ENCODE results near the gene TNFRSF11A. TPM values are rescaled to one million over a fixed set of nuclear protein-coding genes. Genes with fewer than 3 reads are reported as not detected.
A peak's percentile ranks its signal among the peaks of the same experiment; 100 is the strongest.

Gene TNFRSF11A
- total RNA-seq, 1 experiment from 2014 or later = 0.16 TPM

DNA sequence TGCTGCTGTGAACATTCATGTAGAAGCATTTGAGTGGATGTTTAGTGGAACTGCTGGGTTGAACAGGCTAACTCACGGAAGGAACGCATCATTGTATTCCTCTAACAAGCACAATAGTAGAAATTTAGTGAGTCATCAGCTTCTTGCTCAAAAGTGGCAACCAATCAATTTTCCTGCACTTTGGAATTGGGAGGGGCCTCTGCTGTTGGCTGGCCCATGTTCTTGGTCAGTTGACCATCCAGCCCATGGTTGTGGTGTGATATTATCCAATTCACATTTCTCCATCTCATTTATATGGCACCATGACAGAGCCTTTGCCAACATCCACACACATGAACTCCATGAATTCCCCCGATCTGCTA is 95.0 kb downstream of the TNFRSF11A start:
- Mint-ChIP-seq H3K4me1 (ENCODE audit: low read depth, unreplicated experiment) (peaks cover 17% of the 10 kb centered on the region), H3K36me3 (ENCODE audit: insufficient read depth, unreplicated experiment) (no peaks in the 10 kb centered on the region), H3K9me3 (ENCODE audit: unreplicated experiment) (no peaks in the 10 kb centered on the region), H3K4me3 (ENCODE audit: unreplicated experiment) (no peak overlapping the region), H3K27me3 (ENCODE audit: insufficient read depth, unreplicated experiment) (no peaks in the 10 kb centered on the region), H3K27ac (ENCODE audit: unreplicated experiment) (no peak overlapping the region)
- ChIA-PET POLR2A (no interaction called here), CTCF (no interaction called here)
- Histone ChIP-seq H3K27me3 (replicated peaks; ENCODE audit: control insufficient read depth, insufficient read depth, low read length) (no peaks in the 10 kb centered on the region), H3K9me3 (no peaks in the 10 kb centered on the region), H3K36me3 (ENCODE audit: control insufficient read depth, insufficient read depth, low read length) (no peaks in the 10 kb centered on the region), H3K4me3 (ENCODE audit: low read depth, low read length) (no peak overlapping the region), H3K4me1 (no peaks in the 10 kb centered on the region)
- TF ChIP-seq CTCF (IDR thresholded peaks at IDR 0.05; ENCODE audit: insufficient read depth in 1 of 2, low read depth in 1 of 2, low read length in 1 of 2, severe bottlenecking in 1 of 2, unreplicated experiment in 1 of 2) = no peak
- DNase-seq = no peak
- BruUV-seq (replicated peaks) = no TSS peak
- intact Hi-C loops (cut with micrococcal nuclease; ENCODE audit: unreplicated experiment) = no loop called here

DNA sequence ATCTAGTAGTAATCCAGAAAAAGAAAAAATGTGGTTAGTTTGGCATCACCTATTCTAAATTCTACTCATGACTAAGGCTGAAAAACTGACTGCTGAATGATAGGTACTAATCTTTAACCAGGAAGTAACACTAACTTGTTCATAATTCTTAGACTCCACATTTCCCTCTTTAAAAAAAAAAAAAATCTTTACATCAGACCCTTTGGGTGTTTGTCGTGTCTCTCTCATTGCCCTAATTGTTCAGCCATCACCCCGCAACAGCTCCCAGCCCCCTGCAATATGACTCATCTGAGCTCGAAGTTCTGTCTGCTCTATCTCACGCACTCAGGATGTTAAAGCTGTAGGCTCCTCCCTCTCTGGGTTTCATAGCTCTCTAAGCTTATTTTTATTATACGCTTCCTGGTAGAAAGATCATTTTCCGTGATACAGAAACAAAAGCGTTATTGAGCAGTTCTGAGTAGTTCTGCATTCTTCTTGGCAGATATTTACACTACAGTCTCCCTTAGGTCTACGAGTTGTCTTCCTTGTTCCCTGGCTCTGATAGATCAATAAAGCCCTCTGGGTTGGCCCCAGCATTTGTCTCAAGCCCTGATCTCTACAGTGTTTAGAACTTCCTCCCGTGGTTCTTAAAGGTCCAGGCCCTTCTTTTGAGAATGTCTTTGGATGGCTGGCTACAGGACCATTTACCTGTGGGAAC is 95.6 kb downstream of the TNFRSF11A start:
- intact Hi-C loops (cut with micrococcal nuclease; ENCODE audit: unreplicated experiment) = no loop called here
- H3K4me3 Mint-ChIP-seq (ENCODE audit: unreplicated experiment) = peak overlapping the region; percentile 58
- peaks cover 23% of the 10 kb centered on the region for H3K4me1 Mint-ChIP-seq (ENCODE audit: low read depth, unreplicated experiment)

DNA sequence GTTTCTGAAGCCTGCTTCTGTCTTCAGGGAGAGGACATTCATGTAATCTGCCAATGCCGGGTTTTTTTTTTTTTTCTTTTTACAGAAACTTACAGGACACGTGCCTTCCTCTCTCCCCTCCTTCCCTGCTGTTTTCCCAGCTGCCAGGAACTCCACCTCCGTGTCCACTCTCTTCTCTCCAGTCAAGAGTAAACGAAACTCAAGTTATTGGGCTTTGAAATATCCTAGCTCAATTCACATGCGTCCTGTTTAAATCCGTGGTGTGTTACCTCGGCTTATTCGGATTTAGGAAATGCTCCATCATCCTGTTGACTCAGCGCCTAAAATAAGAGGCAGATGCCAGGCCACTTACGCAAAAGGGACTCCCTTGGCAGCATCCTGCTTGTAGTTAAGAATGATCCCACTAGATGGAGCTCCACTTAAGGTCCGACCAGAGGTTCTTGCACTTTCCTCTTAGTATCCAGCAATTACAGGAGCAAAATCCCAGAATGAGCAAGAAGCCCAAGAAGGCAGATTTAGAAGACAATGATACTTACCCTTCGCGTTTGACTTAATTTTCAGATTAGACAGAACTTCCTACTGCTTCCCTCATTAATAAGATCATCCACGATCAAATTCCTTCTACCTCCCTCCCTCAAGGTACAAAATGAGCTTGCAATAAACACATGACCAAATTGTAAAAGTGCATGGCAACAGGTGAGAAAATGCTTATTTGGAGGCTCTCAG is 100.5 kb downstream of the TNFRSF11A start:
- peaks cover 2% of the 10 kb centered on the region for H3K27me3 Mint-ChIP-seq (ENCODE audit: insufficient read depth, unreplicated experiment)
- H3K4me1 Mint-ChIP-seq (ENCODE audit: low read depth, unreplicated experiment) = peaks cover 22% of the 10 kb centered on the region
- POLR2A ChIA-PET = no interaction called here
- H3K4me3 Mint-ChIP-seq (ENCODE audit: unreplicated experiment) = peak overlapping the region; percentile 66
- no peaks in the 10 kb centered on the region for H3K27me3 ChIP-seq (replicated peaks; ENCODE audit: control insufficient read depth, insufficient read depth, low read length)
- no peaks in the 10 kb centered on the region for H3K36me3 Mint-ChIP-seq (ENCODE audit: insufficient read depth, unreplicated experiment)
- H3K9me3 Mint-ChIP-seq (ENCODE audit: unreplicated experiment) = peaks cover 9% of the 10 kb centered on the region
- intact Hi-C loops (cut with micrococcal nuclease; ENCODE audit: unreplicated experiment) = loop anchor here (1.0 to 2.0 kb wide), 4 partner anchors 97 to 159 kb away; no protein-coding TSS in a partner anchor
- H3K4me1 ChIP-seq = no peaks in the 10 kb centered on the region
- peak overlapping the region; percentile 30 for H3K4me3 ChIP-seq (ENCODE audit: low read depth, low read length)
- peak; percentile 55 to 72 for DNase-seq
- H3K36me3 ChIP-seq (ENCODE audit: control insufficient read depth, insufficient read depth, low read length) = no peaks in the 10 kb centered on the region
- CTCF ChIA-PET = interaction anchor here (0.5 to 1.1 kb wide), 5 partner anchors 25 to 158 kb away, joined by 3 to 6 read pairs (median 5); no protein-coding TSS in a partner anchor
- BruUV-seq (replicated peaks) = no TSS peak
- no peaks in the 10 kb centered on the region for H3K9me3 ChIP-seq
- TF ChIP-seq CTCF (IDR thresholded peaks at IDR 0.05; ENCODE audit: insufficient read depth in 1 of 2, low read depth in 1 of 2, low read length in 1 of 2, severe bottlenecking in 1 of 2, unreplicated experiment in 1 of 2) = peak; percentile 37 to 44
- no peak overlapping the region for H3K27ac Mint-ChIP-seq (ENCODE audit: unreplicated experiment)

More for the DNA sequence above, 95.6 kb downstream of the TNFRSF11A start:
- Histone ChIP-seq H3K9me3 (no peaks in the 10 kb centered on the region), H3K27me3 (replicated peaks; ENCODE audit: control insufficient read depth, insufficient read depth, low read length) (no peaks in the 10 kb centered on the region), H3K36me3 (ENCODE audit: control insufficient read depth, insufficient read depth, low read length) (no peaks in the 10 kb centered on the region), H3K4me1 (no peaks in the 10 kb centered on the region), H3K4me3 (ENCODE audit: low read depth, low read length) (no peak overlapping the region)
- Mint-ChIP-seq H3K27ac (ENCODE audit: unreplicated experiment) (peak overlapping the region; percentile 20), H3K27me3 (ENCODE audit: insufficient read depth, unreplicated experiment) (no peaks in the 10 kb centered on the region), H3K36me3 (ENCODE audit: insufficient read depth, unreplicated experiment) (no peaks in the 10 kb centered on the region), H3K9me3 (ENCODE audit: unreplicated experiment) (no peaks in the 10 kb centered on the region)
- POLR2A ChIA-PET = no interaction called here
- no TSS peak for BruUV-seq (replicated peaks)
- CTCF ChIA-PET = no interaction called here
- no peak for DNase-seq
- no peak for TF ChIP-seq CTCF (IDR thresholded peaks at IDR 0.05; ENCODE audit: insufficient read depth in 1 of 2, low read depth in 1 of 2, low read length in 1 of 2, severe bottlenecking in 1 of 2, unreplicated experiment in 1 of 2)
